ENCODE results near the gene ABCF2.

The ABCF2 gene

GRCh38 chr7:151195616-151196450 is 31.2 kb downstream of the ABCF2 start:
- DNase-seq (ENCODE audit: low read depth in 1 of 2, low spot score in 1 of 2), result no peak

GRCh38 chr7:151194188-151194587 is 32.8 kb downstream of the ABCF2 start:
- no peak for DNase-seq (ENCODE audit: low read depth in 1 of 2, low spot score in 1 of 2)

- no peak for DNase-seq (ENCODE audit: low read depth in 1 of 2, low spot score in 1 of 2)
These were observed 33.6 kb downstream of the ABCF2 start for GRCh38 chr7:151193203-151193978.

- DNase-seq (ENCODE audit: low read depth in 1 of 2, low spot score in 1 of 2), result no peak
These were observed 34.9 kb downstream of the ABCF2 start for GRCh38 chr7:151192002-151192539.

- no peak for DNase-seq (ENCODE audit: low read depth in 1 of 2, low spot score in 1 of 2)
These were observed 35.5 kb downstream of the ABCF2 start for GRCh38 chr7:151191544-151191943.

DNA sequence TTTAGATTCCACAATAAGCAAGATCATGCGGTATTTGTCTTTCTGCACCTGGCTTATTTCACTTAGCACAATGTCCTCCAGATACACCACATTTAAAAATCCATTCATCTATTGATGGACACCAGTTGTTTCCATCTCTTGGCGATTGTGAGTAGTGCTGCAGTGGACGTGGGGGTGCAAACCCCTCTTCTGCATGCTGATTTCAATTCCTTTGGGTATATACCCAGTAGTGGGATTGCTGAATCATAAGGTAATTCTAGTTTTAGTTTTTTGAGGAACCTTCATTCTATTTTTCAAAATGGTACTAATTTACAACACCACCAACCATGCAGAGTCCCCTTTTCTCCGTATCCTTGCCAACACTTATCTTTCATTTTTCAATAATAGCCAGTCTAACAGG is 38.0 kb downstream of the ABCF2 start:
- no peak for DNase-seq (ENCODE audit: low read depth in 1 of 2, low spot score in 1 of 2)

GRCh38 chr7:151188252-151188542 is 38.8 kb downstream of the ABCF2 start:
- DNase-seq (ENCODE audit: low read depth in 1 of 2, low spot score in 1 of 2), result no peak

GRCh38 chr7:151187409-151188251 is 39.4 kb downstream of the ABCF2 start:
- no peak for DNase-seq (ENCODE audit: low read depth in 1 of 2, low spot score in 1 of 2)

- DNase-seq (ENCODE audit: low read depth in 1 of 2, low spot score in 1 of 2), result no peak
These were observed 40.2 kb downstream of the ABCF2 start, which contains the start of gene ASB10 for GRCh38 chr7:151186640-151187408. Gene ASB10 (minus strand): TSS chr7:151187250. CDS start chr7:151187130, 120 bp downstream.

DNA sequence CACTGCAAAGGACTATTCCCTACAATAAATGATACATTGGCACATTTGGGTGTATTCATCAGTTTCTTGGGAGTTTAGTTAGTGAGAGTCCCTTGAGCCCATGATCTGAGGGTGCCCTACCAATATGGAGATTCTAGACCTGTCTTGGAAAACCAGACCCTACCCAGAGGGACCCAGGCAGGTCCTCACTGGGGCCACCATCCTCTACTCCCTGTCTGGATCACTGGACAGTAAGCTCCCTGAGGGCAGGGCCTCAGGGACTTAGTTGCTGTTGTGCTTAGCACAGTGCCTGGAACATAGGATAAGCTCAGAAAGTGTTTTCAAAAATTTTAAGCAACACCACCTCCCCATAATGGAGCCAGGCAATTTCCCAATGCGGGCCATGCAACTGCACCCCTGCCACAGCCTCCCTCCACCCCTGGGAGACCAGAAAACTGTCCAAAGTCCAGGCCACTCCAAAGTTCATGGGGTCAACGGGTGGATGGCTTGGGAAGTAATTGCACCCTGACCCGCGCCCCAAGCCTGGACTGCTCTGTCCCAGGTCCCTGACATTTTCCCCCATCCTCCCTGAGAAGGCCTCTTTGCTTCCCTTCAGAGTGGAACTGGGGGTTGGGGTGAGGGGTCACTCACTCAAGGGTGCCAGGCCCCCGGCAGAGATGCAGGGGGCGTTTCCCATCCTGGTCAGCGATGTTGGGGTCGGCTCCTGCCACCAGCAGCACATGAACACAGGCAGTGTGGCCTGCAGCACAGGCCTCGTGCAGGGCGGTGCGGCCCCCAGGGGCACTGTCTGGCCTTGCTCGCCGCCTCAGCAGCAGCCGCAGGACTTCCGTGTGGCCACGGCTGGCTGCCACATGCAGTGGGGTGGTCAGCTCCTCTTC is 41.0 kb downstream of the ABCF2 start:
- no peak for DNase-seq (ENCODE audit: low read depth in 1 of 2, low spot score in 1 of 2)

GRCh38 chr7:151181011-151181431 is 46.0 kb downstream of the ABCF2 start:
- no peak for DNase-seq (ENCODE audit: low read depth in 1 of 2, low spot score in 1 of 2)

- no peak for DNase-seq (ENCODE audit: low read depth in 1 of 2, low spot score in 1 of 2)
These were observed 47.1 kb downstream of the ABCF2 start for GRCh38 chr7:151179946-151180345.

DNA sequence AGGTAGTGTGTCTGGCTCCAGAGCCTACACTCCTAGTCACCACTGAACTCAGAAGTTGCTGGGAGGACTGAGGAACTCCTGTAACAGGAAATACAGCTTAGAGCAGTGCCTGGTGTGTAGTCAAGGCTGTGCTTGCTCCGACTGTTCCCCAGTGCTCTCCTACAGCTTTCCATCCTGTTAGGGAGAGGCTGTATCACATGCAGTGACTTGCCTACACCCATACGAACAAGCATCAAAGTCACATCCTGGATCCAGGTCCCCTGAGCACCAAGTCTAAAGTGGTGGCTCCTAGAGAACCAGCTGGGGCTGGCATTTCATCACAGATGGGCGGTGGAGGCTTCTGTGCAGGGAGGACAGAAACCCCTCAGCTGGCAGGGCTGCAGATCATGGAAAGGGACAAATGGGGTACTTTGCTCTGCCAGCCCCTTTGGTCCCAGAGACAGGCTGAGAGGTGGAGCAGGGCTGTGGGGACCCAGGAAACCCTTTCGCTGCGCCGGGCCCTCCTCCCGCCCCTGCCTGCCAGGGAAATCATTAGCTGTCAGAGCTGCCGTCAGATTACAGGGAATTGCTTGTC is 47.6 kb downstream of the ABCF2 start:
- DNase-seq (ENCODE audit: low read depth in 1 of 2, low spot score in 1 of 2), result no peak

GRCh38 chr7:151178831-151179230 is 48.2 kb downstream of the ABCF2 start:
- no peak for DNase-seq (ENCODE audit: low read depth in 1 of 2, low spot score in 1 of 2)

- no peak for DNase-seq (ENCODE audit: low read depth in 1 of 2, low spot score in 1 of 2)
These were observed 48.8 kb downstream of the ABCF2 start for GRCh38 chr7:151178236-151178635.

DNA sequence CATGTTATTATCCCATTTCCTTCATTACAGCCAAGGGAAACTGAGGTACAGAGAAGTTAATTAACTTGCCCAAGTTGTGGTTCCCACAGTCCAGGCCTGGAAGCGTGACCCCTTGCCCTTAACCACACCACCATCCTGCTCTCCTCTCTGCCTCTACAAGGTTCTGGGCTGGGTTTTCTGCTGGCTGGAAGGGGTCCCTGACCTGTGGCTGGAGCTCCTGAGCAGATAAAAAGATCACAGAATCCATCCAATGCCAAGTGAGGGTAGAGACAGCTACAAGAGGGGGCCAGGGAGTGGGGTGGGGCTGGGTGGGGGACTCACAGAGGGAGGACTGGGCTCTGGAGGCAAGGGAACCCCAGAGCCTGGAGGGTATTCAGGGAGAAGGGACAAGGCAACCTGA is 49.7 kb downstream of the ABCF2 start:
- DNase-seq (ENCODE audit: low read depth in 1 of 2, low spot score in 1 of 2), result no peak

DNA sequence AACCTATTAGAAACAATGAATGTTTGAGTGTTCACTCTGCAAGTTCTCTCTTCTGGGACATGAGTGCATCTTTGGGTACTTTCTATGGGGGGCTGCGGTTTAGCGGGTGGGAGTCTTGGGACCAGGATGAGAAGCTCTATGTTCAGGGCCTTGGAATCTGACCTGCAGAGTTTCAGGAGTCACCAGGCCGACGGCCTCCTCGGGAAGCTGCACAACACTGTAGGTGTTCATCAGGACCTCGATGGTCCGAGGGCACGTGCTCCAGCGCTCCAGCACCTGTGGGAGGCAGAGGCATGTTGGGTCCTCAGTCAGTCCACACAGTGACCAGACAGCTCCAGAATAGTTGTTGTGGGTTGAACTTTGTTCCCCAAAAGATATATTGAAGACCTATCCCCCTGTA is 50.6 kb downstream of the ABCF2 start:
- DNase-seq (ENCODE audit: low read depth in 1 of 2, low spot score in 1 of 2), result no peak

DNA sequence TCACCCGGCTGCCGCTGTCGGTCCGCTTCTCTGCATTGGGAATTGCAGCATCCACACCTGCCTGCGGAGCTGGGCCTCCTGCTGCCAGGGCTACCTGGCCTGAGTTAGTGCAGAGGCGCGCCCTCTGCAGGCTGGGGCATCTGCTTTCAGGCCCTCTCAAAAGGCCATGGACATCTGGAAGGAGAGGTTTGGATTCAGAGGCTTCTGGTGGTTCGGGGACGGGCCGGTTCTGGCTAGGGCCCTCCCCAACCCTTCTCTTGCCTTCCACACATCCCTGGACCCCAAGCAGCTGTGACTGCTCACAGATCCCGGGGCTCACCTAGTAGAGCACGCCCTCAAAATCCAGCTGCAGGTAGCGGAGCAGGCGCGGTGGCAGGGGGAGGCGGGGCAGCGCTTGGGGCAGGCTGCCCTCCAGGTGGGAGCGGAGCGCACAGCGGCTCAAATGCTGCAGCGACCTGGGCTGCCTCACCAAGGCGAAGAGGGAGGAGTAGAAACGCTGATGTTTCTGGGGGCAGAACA is 51.2 kb downstream of the ABCF2 start:
- no peak for DNase-seq (ENCODE audit: low read depth in 1 of 2, low spot score in 1 of 2)
